ENCODE measurements around the gene OR52L1.

DNA sequence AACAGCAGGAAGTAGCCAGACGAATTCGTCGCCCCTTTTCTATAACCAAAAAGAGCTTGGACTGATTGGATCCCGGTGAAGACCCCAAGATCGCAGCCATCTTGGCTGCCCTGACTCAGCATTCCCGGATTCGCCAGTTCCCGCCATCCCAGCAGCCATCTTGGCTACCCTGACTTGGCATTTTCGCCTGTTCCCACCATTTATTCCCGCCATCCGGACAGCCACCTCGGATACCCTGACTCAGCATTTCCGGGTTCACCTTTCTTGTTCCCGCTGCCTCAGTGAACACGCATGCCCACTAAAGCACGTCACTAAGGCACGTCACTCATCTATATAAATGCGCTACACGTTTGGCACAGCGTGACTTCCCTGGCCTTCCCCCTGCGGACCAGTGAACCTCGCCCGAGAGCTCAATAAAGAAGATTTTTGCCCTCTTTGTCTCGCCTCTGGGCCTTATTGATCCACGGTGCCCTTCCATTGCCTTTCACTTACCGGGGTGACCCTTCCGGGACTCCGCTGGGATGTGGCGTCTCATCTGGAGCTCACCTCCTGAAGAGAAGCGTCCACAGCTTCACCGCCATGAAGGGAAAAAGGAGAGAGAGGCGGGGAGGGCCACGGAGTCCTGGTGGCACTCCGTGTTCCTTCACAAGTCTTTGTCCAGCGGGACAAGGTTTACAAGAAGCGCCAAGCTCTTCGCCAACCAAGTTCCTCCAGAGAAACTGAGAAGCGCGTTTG lies 48.8 kb downstream of the OR52L1 start:
- TF ChIP-seq POLR2AphosphoS5 (IDR thresholded peaks at IDR 0.05; ENCODE audit: borderline replicate concordance, low read depth, low read length) = no peak
- no peak for TF ChIP-seq FOXP2 (optimal IDR thresholded peaks at IDR 0.05; ENCODE audit: control extremely low read depth, extremely low read length, insufficient read depth)
- no peak for TF ChIP-seq EZH2 (IDR thresholded peaks at IDR 0.05)
